GM19452 (cell line): ENCODE measurements around the gene SULT2B1.

Experiments
- ATAC-seq: cut with Tn5 transposase; IDR thresholded peaks from one replicate; pipeline ENCODE4 v1.9.1; 2021; ENCODE audit not compliant: unreplicated experiment

Gene SULT2B1

DNA sequence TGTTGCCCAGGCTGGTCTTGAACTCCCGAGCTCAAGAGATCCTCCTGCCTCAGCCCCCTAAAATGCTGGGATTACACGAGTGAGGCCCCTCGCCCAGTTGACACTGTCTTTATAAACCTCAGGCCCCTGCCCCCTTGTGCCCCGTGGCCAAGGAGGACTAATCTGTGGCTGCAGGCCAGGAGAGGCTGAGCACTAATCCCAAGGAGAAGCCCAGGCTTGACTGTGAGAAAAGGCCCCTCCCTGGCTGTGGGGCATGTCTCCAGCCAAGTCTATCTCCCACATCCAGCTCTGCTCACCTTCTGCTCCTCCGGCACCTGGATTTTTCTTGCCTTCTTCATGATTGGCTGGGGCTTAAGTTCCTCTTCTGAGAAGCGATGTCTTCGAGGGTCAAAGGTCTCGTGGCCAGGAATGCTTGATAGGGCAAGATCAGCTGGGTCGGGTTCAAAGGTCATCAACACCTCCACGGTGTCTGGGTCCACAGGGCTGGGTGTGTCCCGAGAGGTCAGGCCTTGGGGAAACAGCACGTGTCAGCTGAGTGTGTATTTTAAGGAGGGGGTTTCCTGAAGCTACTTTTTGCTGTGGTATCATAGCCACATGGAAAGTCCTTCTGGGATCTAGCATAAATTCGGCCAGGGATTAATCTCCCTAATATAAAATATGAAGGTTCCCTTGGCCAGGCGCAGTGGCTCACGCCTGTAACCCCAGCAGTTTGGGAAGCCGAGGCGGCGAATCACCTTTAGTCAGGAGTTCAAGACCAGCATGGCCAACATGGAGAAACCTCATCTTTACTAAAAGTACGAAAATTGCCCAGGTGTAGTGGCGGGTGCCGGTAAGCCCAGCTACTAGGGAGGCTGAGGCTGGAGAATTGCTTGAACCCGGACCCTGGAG lies 81.4 kb downstream of the SULT2B1 start:
- ATAC-seq, result no peak

DNA sequence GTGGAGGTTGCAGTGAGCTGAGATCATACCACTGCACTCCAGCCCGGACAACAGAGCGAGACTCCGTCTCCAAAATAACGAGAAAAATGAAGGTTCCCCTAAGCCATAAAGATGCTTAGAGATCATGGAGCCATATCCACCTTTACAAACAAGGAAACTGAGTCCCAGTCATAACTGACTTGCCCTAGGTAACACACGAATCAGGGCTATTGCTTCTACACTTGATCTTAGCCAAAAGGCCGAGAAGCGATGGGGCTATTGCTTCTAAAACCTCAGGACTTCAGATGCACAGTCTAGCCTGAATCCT lies 82.0 kb downstream of the SULT2B1 start:
- ATAC-seq, result no peak

DNA sequence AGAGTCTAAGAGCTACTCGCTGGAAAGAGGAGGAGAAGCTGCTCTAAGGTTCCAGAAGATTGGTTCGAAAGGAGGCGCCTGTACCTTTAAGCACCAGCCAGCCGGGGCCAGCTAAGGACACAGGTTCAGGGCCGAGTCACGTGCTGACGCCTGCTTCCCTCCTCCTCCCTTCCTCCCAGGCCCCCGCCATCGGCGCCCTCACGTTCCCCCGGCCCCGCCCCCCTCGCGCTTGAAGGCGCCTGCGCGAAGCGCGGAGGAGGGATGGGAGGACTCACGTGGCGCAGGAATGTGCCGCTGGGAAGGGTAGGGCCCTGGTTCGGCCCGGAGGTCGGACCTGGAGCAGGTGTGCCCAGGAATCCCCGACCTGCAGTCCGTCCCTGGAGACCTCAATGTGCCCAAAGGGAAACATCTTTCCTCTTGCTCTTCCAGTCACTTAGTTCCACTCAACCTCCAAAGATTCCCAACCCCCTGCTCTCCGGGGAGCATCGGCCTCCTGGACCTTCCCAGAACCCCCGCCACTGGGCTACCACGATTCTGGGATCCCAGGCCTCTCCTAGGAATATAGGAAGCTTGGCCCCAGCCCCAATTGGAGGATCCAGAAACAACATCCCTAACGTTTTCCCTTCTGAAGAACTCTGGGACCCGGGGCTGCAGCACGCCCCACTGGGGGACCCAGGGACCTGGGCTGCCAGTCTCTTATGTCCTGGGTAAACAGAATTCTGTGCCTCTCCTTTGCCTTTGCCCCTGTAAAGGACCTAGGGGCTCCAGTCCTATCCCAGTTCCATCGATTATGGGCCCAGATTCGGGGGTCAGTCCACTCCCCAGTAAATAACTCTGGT lies 82.7 kb downstream of the SULT2B1 start:
- ATAC-seq, result no peak

DNA sequence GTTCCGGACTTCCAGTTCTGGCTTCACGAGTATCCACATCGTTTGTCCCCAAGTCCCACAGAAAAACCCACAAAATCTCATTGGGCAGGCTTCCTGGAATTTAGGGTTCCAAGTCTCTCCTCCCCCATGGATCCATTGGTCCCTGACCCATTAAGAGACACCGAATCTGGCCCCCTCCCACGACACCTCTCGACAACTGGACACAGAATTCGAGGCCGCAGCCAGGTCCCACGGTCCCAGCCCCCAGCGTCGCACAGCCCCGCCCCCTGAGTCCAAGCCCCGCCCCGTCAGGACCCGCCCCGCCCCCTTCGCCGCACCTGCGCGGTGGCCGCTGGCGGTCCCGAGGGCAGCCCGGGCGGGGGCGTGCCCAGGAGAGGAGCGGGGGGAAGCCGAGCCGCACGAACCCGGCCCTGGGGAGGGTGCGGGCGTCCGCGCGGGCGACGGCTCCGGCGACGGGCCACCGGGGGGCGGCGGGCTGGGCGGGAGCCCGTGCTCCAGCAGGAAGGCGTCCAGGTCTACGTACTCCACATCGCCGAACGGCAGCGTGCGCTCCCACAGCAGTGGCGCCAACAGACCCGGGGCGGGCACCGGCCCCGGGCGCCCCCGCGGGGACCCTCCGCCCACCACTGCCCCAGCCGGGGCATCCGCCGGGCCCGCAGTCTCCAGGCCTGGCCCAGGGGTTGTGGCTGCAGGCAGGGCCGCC lies 83.4 kb downstream of the SULT2B1 start:
- no peak for ATAC-seq

DNA sequence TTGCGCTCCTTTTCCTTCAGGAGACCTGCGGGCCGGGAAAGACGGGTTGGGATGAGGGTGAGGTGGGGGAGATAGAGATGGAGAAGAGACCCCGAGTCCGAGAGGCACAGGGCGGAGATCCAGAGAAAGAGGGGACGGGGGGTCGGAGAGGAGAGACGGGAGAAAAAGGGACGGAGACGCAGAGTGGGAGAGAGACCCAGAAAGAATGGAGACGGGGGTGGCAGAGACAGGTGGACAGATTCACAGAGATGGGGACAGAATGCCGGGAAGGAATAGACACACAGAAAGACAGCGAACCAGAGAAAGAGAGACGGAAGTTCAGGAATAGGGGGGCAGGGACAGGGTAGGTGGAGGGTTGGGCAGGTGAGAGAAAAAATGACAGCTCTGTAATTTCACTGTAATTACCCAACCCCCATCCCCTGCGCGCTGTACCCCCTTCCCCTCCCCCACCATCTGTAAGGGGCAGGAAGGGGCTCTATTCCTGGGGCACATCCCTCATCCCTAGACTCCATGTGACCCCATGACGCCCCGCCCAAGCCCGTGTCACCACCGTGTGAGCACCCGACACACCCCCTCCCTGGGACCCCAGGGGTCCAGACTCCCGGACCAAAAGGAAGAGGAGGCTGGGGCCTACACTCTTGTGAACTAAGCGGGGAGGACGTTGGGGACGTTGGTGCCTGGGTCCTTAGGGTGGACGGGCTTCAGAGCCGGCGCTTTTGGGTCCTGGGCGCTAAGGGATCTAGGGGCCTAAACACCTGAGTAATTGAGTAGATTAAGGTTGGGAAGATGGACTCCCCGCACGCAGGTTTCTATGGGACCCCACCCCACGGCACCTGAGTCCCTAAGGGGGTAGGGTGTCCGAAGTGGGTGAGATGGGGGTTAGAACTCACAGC lies 84.2 kb downstream of the SULT2B1 start:
- no peak for ATAC-seq

DNA sequence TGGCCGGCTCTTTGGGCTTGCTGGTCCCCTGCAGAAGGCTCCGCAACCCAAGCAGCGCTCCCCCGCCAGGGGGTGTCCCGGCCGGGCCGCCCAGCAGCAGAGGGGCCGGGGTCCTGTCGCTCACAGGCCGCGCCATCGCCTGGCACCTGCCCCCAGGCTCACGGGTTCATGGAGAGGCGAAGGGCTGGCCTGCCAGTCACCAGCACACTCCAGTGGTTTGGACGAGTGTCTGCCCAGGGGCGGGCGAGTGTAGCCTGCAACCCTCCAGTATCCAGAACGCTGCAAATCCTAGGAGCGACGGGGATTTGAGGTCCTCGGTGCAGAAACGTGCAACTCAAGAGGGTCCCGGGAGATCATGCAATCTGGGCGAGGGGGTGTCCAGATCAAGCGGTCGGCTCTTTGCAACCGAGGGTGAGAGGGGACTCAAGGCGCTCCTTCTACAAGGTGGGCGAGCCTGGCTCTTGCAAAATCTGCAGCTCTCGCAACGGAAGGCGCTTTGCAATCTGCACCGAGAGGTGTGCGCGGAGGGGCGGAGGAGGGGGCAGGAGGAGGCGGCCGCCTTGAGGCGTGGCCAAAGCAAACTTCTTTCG lies 85.0 kb downstream of the SULT2B1 start, which contains the start of gene DBP:
TSS of gene DBP (minus strand) at position 521 of the 590 bp plus-strand sequence. CDS start at position 136, 385 bp downstream.
- no peak for ATAC-seq

DNA sequence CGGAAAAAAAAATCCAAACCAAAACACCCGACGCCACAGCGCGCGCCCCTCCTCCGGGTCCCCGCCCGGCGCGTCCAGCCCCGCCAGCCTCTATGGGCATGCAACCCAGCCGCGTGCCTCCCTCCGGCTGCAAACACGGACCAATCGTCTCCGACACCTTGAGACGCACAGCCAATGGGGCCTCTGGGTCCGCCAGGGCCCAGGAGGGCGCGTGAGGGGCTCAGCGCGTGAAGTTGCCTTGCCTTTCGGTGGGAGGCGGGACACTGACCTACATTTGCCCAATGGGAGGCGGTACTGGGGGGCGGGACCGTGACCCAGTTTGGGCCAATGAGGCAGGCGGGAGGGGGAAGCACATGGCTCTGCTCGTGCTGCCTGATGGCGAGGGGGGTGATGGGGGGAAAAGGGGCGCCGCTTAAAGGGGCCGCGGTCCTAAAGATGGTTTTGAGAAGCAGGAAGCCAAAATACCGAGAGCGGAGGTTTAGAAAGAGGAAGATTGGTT lies 85.5 kb downstream of the SULT2B1 start:
- ATAC-seq, result peak; percentile 71

DNA sequence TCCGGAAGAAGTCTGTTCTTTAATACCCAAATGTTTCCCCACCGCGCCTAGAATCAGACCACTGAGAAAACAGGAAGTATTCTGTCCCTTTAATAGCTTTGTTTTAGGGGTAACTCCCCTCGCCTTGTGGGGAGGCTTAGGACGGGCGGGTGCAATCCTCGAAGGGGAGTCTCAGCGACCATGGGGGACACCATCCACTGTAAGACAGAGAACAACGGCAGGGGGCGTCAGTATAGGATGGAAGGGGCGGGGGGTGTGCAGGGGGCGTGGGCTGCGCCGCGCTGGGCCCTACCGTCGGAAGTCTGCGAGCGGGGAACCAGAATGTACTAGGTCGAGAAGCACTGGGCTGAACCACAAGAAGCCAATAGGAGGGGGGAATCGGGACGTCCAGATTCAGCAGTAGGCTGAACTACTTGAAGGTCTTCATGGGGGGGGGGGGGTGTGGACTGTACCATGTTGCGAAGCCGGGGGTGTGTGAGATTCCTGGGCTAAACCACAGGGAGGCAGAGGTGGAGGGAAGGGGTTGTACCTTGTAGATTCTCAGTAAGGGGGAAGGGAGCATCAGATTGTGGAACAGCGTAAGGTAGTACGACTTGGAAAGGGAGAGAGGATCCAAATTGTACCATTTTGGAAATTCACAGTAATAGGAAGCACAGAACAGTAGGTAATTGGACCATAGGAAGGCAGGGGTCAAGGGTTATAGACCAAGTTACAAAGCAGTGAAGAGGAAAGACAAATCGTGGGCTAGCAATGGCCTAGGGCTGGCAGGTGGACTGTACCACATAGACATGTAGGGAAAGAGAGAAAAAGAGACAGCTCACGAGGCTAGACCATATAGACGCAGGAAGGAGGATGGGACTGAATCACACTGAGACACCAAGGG lies 86.2 kb downstream of the SULT2B1 start:
- ATAC-seq, result peak; percentile 6

DNA sequence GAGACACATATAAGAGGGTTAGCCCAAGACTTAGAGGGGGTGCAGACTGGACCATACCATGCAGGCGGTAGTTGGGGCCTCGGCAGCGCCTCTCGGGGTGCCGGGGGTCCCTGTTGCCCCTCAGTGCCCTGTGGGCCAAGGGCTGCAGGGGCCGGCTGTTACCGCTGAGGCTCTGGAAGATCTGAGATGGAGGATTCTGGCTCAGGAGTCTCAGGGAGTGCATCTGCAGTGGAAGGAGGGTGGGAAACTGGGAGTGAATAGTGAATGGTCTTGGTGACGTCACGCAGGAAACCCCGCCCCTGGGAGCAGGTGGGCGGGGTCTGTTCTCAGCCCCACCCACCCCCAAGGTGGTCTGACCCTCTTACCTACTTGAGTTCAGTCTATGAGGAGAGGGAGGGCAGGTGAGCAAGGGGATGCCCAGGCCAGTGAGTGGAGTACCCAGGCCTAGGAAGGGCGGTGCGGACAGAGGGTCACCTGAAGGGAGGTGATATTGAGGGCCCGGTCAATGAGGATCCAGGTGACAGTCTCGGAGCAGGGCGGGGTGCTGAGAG lies 86.9 kb downstream of the SULT2B1 start:
- ATAC-seq, result no peak

DNA sequence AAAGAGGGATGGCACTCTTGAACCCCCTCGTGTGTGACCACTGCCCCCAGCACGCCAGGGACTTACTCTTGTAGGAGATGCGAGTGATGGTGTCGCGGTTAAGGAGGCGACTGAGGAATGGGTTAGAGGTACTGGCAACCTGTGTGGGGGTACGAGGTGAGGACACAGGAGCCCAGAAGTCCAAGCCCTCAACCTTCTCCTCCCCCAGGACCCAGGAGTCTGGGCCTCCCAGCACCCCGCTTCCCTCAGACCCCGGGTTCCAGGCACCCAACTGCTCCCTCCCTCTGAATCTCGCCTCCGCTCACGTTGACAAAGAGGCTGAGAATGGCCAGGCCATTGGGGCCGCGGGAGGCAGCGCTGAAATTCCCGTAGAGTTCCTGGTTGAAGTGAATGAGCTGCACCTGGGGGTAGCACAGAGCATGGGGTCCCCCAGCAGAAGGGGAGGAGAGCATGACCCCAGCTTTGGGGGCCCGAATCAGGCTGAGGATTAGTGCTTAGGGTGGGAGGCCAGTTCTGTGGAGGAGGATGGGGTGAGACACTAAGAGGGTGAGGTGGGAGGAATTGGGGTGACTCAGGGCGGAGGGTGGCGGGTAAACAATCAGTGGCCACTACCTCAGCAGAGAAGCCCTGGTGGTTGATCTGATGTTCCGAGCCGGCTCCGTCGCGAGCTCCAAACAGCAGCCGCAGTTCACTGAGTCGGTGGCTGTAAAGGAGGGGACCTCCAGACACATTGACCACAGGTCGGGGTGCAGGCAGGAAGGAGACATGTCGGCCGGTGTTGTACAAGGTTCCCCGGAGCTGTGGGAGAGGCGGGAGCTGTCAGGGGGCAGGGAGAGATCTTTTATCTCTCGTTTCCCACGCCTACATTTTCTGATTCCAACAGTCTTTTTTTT lies 87.8 kb downstream of the SULT2B1 start:
- no peak for ATAC-seq

DNA sequence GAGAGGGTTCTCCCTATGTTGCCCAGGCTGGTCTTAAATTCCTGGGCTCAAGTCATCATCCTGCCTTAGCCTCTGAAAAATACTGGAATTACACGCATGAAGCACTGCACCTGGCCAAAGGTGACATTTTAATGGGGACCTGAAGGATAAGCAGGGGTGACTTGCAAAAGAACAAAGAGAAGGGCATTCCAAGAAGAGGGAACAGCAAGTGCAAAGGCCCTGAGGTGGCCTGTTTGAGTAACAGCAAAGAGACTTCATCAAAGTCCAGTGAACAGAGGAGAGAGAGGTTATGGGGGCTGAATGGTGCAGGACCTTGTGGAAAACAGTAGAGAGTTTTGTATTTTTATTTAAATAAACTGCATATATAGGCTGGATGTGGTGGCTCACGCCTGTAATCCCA lies 89.9 kb downstream of the SULT2B1 start:
- ATAC-seq, result no peak

DNA sequence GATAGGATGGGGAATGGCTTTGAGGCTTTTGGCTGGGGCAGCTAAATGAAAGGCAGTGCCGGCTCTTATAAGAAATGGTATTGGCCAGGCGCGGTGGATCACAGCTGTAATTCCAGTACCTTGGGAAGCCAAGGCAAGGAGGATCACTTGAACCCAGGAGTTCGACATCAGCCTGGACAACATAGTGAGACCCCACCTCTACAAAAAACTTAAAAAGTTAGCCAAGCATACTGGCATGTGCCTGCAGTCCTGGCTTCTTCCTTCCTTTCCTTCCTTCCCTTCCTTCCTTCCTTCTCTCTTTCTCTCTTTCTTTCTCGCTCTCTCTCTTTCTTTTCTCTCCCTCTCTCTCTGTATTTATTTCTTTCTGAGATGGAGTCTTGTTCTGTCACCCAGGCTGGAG lies 90.9 kb downstream of the SULT2B1 start:
- no peak for ATAC-seq

DNA sequence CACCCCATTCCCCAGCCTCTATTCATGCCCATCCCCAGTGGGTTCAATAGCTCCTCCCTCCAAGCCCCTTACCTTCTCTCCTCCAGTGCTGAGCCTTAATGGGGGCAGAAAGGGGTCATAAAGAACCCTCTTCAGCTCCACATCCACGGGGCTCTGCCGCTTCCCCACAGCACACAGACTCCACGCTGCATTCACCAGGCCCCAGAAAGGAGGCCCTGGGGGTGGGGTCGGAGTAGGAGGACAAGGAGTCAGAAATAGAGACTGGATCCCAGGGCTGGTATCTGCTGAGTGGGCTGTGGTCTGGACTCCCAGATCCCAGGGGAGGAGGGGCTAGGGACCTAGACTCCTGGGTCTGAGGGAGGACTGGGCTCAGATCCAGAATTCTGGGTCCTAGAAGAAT lies 92.4 kb downstream of the SULT2B1 start:
- no peak for ATAC-seq

DNA sequence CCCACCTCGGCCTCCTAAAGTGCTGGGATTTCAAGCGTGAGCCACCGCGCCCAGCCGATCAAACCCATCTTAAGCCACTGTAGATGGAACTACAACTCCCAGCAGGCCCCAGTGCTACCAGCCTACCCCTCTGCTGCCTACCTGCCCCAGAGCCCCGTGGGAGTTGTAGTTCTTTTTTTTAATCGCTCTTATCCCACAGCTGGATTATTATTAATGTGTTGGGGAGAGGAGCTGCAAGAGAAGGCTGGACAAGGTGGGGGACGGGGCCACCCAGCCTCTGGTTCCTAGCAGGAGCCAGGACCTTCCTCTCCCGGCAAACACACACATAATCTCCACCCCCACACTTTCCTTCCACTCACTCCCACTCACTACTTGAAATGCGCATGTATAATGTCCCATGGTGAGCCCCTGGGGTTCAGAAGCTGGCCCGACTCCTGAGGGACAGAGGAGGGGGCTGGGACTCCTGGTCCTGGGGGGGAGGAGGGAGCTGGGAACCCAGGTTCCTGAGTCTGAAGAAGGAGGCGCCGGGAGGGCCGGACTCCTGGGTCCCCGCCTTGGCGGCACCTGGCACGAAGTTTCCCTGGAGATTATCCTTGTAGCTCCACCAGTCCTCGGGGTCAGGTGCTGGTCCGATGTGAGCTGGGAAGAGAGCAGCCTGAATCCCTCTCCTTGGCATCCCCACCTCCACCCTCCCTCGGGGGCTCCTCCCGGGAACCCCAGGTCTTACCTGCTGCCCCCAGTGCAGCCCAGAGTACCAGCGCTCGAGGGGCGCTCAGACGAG lies 93.1 kb downstream of the SULT2B1 start:
- no peak for ATAC-seq

DNA sequence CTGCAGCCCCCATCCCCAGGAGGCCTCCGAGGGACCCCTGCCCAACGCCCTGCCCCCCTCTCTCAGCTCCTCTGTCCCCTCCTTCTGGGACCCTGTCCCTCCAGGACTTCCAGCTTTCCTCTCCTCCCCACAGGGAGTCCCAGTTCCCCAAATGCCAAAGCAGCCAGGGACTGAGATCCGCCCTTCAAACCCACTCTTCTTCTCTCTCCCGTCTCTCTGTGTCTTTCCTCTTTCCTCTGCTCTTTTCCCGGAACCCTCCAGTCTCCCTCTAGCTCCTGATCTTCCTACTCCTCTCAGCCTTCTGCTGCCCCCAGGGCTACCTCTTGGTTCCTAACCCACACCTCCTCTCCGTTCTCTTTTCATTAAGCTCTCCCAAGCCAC lies 93.6 kb downstream of the SULT2B1 start:
- ATAC-seq, result no peak

DNA sequence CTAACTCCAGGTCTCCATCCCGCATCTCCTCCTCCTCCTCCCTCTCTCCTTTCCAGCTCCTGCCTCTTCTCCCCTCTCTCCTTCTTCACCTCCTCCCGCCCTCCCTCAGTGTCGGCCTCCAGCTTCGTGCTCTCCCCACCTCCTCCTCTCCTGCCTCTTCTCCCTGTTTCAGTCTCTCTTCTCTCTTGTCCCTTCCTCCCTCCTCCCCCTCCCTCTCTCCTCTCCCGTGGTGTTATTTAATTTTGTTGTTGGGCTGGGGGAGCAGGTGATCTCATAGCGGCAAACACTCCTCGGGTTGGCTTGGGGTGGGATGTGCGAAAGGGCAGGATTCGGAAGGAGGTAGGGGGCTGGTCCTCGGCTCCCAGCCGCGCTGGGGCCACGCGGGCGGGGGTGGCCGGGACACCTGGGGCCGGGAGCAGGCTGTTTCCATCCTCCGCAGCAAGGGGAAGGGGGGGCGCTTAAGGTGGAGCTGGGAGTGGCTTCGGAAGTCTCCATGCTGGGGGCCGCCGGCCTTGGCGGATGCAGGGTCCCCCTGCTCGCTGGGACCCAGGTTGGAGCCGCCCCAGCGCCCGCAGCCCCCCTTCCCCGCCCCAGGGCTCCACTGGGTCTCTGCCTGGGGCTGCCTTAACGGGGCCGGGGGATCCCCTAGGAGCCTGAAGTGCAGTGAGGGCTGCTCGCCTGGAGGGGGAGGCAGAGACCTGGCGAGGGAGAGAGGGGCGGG lies 94.2 kb downstream of the SULT2B1 start, which contains the start of gene CA11:
TSS of gene CA11 (minus strand) at position 187 of the 721 bp plus-strand sequence. CDS start 555 bp downstream, outside the sequence.
- peak; percentile 63 for ATAC-seq
